HepG2 (cell line): Measurements from ENCODE around the gene MRPL58. TPM values are rescaled to one million over a fixed set of nuclear protein-coding genes. Genes with fewer than 3 reads are reported as not detected.

Source experiments
- DNMT3B ChIP-seq: conservative IDR thresholded peaks from 2 replicates; pipeline ENCODE4 v1.6.1; 2016; ENCODE audit warnings: missing biosample characterization, control low read depth
- GABPB1 ChIP-seq: IDR thresholded peaks from 2 replicates; pipeline ENCODE4 v1.6.1; 2016; ENCODE audit warnings: mild to moderate bottlenecking, missing genetic modification reagents, moderate library complexity, missing compliant biosample characterization
- KAT8 ChIP-seq: IDR thresholded peaks from 2 replicates; pipeline ENCODE4 v1.6.1; 2016; ENCODE audit warnings: missing genetic modification reagents, missing compliant biosample characterization
- LCORL ChIP-seq, 2 experiments: fragments of 450-650 bp in 1 of 2; sonication (generic) in 1 of 2; formaldehyde crosslinking in 1 of 2; IDR thresholded peaks; 2 replicates each; pipeline versions ENCODE4 v1.5.0 to v1.6.1; 2017 to 2020; ENCODE audit warnings: antibody characterized with exemption in 1 of 2, missing genetic modification reagents in 1 of 2
- MLLT10 ChIP-seq: sonication (generic); formaldehyde crosslinking; IDR thresholded peaks from 2 replicates; pipeline ENCODE4 v1.4.0; 2020; ENCODE audit warnings: missing genetic modification reagents
- POLR2G ChIP-seq: fragments of 200-400 bp; formaldehyde crosslinking; IDR thresholded peaks from 2 replicates; pipeline ENCODE4 v1.6.1; 2018; ENCODE audit warnings: mild to moderate bottlenecking, low read depth, low read length, moderate library complexity
- PRDM15 ChIP-seq: sonication (generic); formaldehyde crosslinking; IDR thresholded peaks from 2 replicates; pipeline ENCODE4 v1.4.0; 2020; ENCODE audit warnings: missing genetic modification reagents
- ZBTB44 ChIP-seq: sonication (generic); formaldehyde crosslinking; IDR thresholded peaks from 2 replicates; pipeline ENCODE4 v1.4.0; 2020; ENCODE audit warnings: missing genetic modification reagents
- ZFP82 ChIP-seq: sonication (generic); formaldehyde crosslinking; IDR thresholded peaks from 2 replicates; pipeline ENCODE4 v1.5.1; 2020; ENCODE audit warnings: mild to moderate bottlenecking, missing genetic modification reagents, borderline replicate concordance
- ZNF263 ChIP-seq: sonication (generic); formaldehyde crosslinking; IDR thresholded peaks from 2 replicates; pipeline ENCODE4 v1.4.0; 2020; ENCODE audit warnings: missing genetic modification reagents
- ZNF563 ChIP-seq: sonication (generic); formaldehyde crosslinking; IDR thresholded peaks from 2 replicates; pipeline ENCODE4 v1.8.0; 2022; ENCODE audit warnings: mild to moderate bottlenecking, moderate library complexity, missing genetic modification reagents
- ZNF616 ChIP-seq: sonication (generic); formaldehyde crosslinking; IDR thresholded peaks from 2 replicates; pipeline ENCODE4 v1.5.0; 2020; ENCODE audit warnings: low read depth, mild to moderate bottlenecking, missing genetic modification reagents
- ZNF709 ChIP-seq: sonication (generic); formaldehyde crosslinking; IDR thresholded peaks from 2 replicates; pipeline ENCODE4 v1.5.0; 2020; ENCODE audit warnings: mild to moderate bottlenecking, missing genetic modification reagents
- ZNF749 ChIP-seq: sonication (generic); formaldehyde crosslinking; IDR thresholded peaks from 2 replicates; pipeline ENCODE4 v1.8.0; 2022; ENCODE audit warnings: mild to moderate bottlenecking, missing genetic modification reagents, moderate library complexity, borderline replicate concordance
- ZNF792 ChIP-seq: IDR thresholded peaks from 2 replicates; pipeline ENCODE4 v1.6.1; 2016
- ZNF841 ChIP-seq: sonication (generic); formaldehyde crosslinking; IDR thresholded peaks from 2 replicates; pipeline ENCODE4 v1.8.1; 2023; ENCODE audit warnings: missing genetic modification reagents, borderline replicate concordance
- polyA plus RNA-seq, 8 experiments: library from polyadenylated mRNA; depleted of rRNA in 3 of 8; stranded (reverse) in 7 of 8; unstranded in 1 of 8; fragments of >200 nt; fragmentation: Illumina TruSeq in 4 of 8; extraction: Trizol in 4 of 8; gene quantifications; 2 replicates each; pipeline versions ENCODE4 v1.2.1 to v1.2.3, GENCODE V29; 2011 to 2016; ENCODE audit warnings: low read depth in 4 of 8, missing spikeins in 1 of 8, mixed read lengths in 1 of 8; ENCODE audit not compliant: insufficient read depth in 1 of 8
- total RNA-seq, 5 experiments: library from RNA; depleted of rRNA; stranded (reverse); fragments of >200 nt; fragmentation: Illumina TruSeq; extraction: Trizol; gene quantifications; 2 replicates each; pipeline ENCODE4 v1.2.3, GENCODE V29; 2016; ENCODE audit warnings: low read depth in 1 of 5
- TF ChIP-seq, protein P1 (sequence below): sonication (generic); formaldehyde crosslinking; IDR thresholded peaks from 2 replicates; pipeline ENCODE4 v1.8.0; 2022; ENCODE audit warnings: mild to moderate bottlenecking, missing genetic modification reagents
- TF ChIP-seq, protein P2 (sequence below): IDR thresholded peaks from 2 replicates; pipeline ENCODE4 v1.6.1; 2016; ENCODE audit warnings: low read depth, control low read depth
- TF ChIP-seq, protein P3 (sequence below): sonication (generic); formaldehyde crosslinking; IDR thresholded peaks from 2 replicates; pipeline ENCODE4 v1.8.0; 2023; ENCODE audit warnings: mild to moderate bottlenecking, missing genetic modification reagents

Gene MRPL58
- total and polyA plus RNA-seq, 2 of the 13 experiments (the other 11 are each of a cell fraction or from before 2014, with no cell fraction given): 44.9 to 68.9 TPM

GRCh38 chr17:74972107-74972972 lies 40.1 kb upstream of the MRPL58 start, which contains the start of gene HID1 (continued):
- TF ChIP-seq, protein P1, sequence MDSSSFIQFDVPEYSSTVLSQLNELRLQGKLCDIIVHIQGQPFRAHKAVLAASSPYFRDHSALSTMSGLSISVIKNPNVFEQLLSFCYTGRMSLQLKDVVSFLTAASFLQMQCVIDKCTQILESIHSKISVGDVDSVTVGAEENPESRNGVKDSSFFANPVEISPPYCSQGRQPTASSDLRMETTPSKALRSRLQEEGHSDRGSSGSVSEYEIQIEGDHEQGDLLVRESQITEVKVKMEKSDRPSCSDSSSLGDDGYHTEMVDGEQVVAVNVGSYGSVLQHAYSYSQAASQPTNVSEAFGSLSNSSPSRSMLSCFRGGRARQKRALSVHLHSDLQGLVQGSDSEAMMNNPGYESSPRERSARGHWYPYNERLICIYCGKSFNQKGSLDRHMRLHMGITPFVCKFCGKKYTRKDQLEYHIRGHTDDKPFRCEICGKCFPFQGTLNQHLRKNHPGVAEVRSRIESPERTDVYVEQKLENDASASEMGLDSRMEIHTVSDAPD (CRISPR knock-in tag): no peak
- TF ChIP-seq, protein P2, sequence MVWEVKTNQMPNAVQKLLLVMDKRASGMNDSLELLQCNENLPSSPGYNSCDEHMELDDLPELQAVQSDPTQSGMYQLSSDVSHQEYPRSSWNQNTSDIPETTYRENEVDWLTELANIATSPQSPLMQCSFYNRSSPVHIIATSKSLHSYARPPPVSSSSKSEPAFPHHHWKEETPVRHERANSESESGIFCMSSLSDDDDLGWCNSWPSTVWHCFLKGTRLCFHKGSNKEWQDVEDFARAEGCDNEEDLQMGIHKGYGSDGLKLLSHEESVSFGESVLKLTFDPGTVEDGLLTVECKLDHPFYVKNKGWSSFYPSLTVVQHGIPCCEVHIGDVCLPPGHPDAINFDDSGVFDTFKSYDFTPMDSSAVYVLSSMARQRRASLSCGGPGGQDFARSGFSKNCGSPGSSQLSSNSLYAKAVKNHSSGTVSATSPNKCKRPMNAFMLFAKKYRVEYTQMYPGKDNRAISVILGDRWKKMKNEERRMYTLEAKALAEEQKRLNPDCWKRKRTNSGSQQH: no peak
- TF ChIP-seq ZNF709 (CRISPR knock-in tag) (peak; percentile 36; the same call in 1 of the 2 replicates), ZNF792 (CRISPR knock-in tag) (peak; percentile 70; the same call in 1 of the 2 replicates), ZNF263 (CRISPR knock-in tag) (no peak), ZNF616 (CRISPR knock-in tag) (no peak), PRDM15 (peak; percentile 60; the same call in 1 of the 2 replicates), ZNF749 (CRISPR knock-in tag) (peak; percentile 10; the same call in 1 of the 2 replicates), ZBTB44 (CRISPR knock-in tag) (no peak), KAT8 (CRISPR knock-in tag) (peak; percentile 43; the same call in 1 of the 2 replicates), GABPB1 (CRISPR knock-in tag) (peak; percentile 56; the same call in 1 of the 2 replicates), POLR2G (no peak), ZNF563 (CRISPR knock-in tag) (0 out of 2 replicates have a peak, but pooled peaks have one; percentile 51), LCORL (IDR thresholded peaks at IDR 0.05) (no peak), LCORL (CRISPR knock-in tag; IDR thresholded peaks at IDR 0.05) (peak; percentile 91), ZFP82 (CRISPR knock-in tag) (no peak), MLLT10 (CRISPR knock-in tag) (no peak), DNMT3B (CRISPR knock-in tag) (no peak), ZNF841 (CRISPR knock-in tag) (no peak)
- TF ChIP-seq, protein P3, sequence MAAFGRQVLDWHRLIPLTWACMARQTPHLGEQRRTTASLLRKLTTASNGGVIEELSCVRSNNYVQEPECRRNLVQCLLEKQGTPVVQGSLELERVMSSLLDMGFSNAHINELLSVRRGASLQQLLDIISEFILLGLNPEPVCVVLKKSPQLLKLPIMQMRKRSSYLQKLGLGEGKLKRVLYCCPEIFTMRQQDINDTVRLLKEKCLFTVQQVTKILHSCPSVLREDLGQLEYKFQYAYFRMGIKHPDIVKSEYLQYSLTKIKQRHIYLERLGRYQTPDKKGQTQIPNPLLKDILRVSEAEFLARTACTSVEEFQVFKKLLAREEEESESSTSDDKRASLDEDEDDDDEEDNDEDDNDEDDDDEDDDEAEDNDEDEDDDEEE (CRISPR knock-in tag): peak; percentile 62; the same call in 1 of the 2 replicates
